Left ventricle myocardium superior (tissue), 1 donor: ENCODE measurements around the gene TXNRD1. TPM values are rescaled to one million over a fixed set of nuclear protein-coding genes. Genes with fewer than 3 reads are reported as not detected.
"Not testable (repeated sequence)": the region's sequence is repeated elsewhere in the genome, so short reads cannot be mapped to it uniquely, and the experiment has no call there.

Experiments used
- ATAC-seq: fragments of 200-7000 bp; cut with Tn5 transposase; one replicate; pipeline ENCODE4 v1.9.1; 2020; ENCODE audit warnings: mild to moderate bottlenecking, moderate library complexity
- DNase-seq: peaks from one replicate; pipeline ENCODE4 v3.0.0-alpha.2; 2020
- intact Hi-C: fragments of 100-400 bp; cut with micrococcal nuclease; formaldehyde crosslinking; loops from one replicate; pipeline ENCODE4 v1.11.0; 2022
- total RNA-seq: library from RNA; stranded (reverse); fragmentation: NEBNext Ultra II Directional; extraction: Animal tissue kit (Norgen Biotek cat#: 25700); gene quantifications from one replicate; pipeline ENCODE4 v1.2.1, GENCODE V29; 2021
- donor health status: DM: no; HTN: yes; CAD: no; lungs with severe emphysema.

The TXNRD1 gene
- total RNA-seq, 1 donor from 2014 or later, result 88.0 TPM

GRCh38 chr12:104374071-104374470, 158.5 kb downstream of the TXNRD1 start:
- ATAC-seq (no peak), DNase-seq (no peak)
- intact Hi-C loops, result no loop called here

- ATAC-seq (no peak), DNase-seq (no peak)
- intact Hi-C loops, result no loop called here
Measured at GRCh38 chr12:104374806-104375205, 159.2 kb downstream of the TXNRD1 start.

- intact Hi-C loops, result no loop called here
- DNase-seq (no peak), ATAC-seq (no peak)
Measured at GRCh38 chr12:104375775-104376174, 160.2 kb downstream of the TXNRD1 start.

- ATAC-seq (no peak), DNase-seq (no peak)
- intact Hi-C loops, result no loop called here
Measured at GRCh38 chr12:104376650-104377513, 161.3 kb downstream of the TXNRD1 start.

GRCh38 chr12:104377514-104377812, 161.9 kb downstream of the TXNRD1 start:
- intact Hi-C loops, result no loop called here

GRCh38 chr12:104378427-104378826, 162.8 kb downstream of the TXNRD1 start:
- intact Hi-C loops, result no loop called here
- ATAC-seq (no peak), DNase-seq (no peak)

More at GRCh38 chr12:104377514-104377812, 161.9 kb downstream of the TXNRD1 start:
- DNase-seq (no peak), ATAC-seq (no peak)

GRCh38 chr12:104381341-104381730, 165.8 kb downstream of the TXNRD1 start:
- intact Hi-C loops, result loop anchor here (5.0 kb wide), 2 partner anchors 496 to 671 kb away; no protein-coding TSS in a partner anchor
- no peak for DNase-seq

GRCh38 chr12:104381731-104382480, 166.3 kb downstream of the TXNRD1 start:
- ATAC-seq (peak; percentile 89), DNase-seq (peak; percentile 81)
- intact Hi-C loops, result loop anchor here (5.0 kb wide), 2 partner anchors 495 to 670 kb away; no protein-coding TSS in a partner anchor

More at GRCh38 chr12:104381341-104381730, 165.8 kb downstream of the TXNRD1 start:
- ATAC-seq, result no peak

- intact Hi-C loops, result loop anchor here (5.0 kb wide), 2 partner anchors 493 to 668 kb away; no protein-coding TSS in a partner anchor
- ATAC-seq (no peak), DNase-seq (no peak)
Measured at GRCh38 chr12:104384141-104384880, 168.7 kb downstream of the TXNRD1 start.

- intact Hi-C loops, result no loop called here
- no peak for DNase-seq
- no peak for ATAC-seq
Measured at GRCh38 chr12:104385510-104385909, 169.9 kb downstream of the TXNRD1 start.

- ATAC-seq, result no peak
- intact Hi-C loops, result no loop called here
- DNase-seq, result no peak
Measured at GRCh38 chr12:104386461-104386860, 170.9 kb downstream of the TXNRD1 start.

GRCh38 chr12:104387190-104387589, 171.6 kb downstream of the TXNRD1 start:
- intact Hi-C loops, result no loop called here
- ATAC-seq, result peak; percentile 43

GRCh38 chr12:104394086-104394485, 178.5 kb downstream of the TXNRD1 start:
- DNase-seq, intact Hi-C loops, ATAC-seq: not testable (repeated sequence)

More at GRCh38 chr12:104387190-104387589, 171.6 kb downstream of the TXNRD1 start:
- no peak for DNase-seq

Other genes starting within 250 kb of the TXNRD1 start
- 11.2 TPM for gene TDG, start 249.9 kb upstream of the TXNRD1 start, total RNA-seq
- gene GLT8D2, start 165.6 kb upstream of the TXNRD1 start, total RNA-seq, result 6.0 TPM
- 9.4 TPM for gene HCFC2, start 151.2 kb upstream of the TXNRD1 start, total RNA-seq
- gene NFYB, start 77.6 kb upstream of the TXNRD1 start, total RNA-seq, result 41.5 TPM
- 0.97 TPM for gene EID3, start 88.0 kb downstream of the TXNRD1 start, total RNA-seq
- 3.4 TPM for gene CHST11, start 241.2 kb downstream of the TXNRD1 start, total RNA-seq